OCI-LY3 (cell line): Measurements from ENCODE around the gene EFHD1.

Experiments used
- EZH2phosphoT487 ChIP-seq: fragments of 200-600 bp; shearing (Covaris generic); IDR thresholded peaks from 2 replicates; pipeline ENCODE4 v1.6.1; 2018; ENCODE audit warnings: antibody characterized with exemption, mixed run types, low read depth
- TF ChIP-seq, protein P1 (sequence below): fragments of 200-600, 300-600 bp; sonication (generic); IDR thresholded peaks from 2 replicates; pipeline ENCODE4 v1.5.1; 2014; ENCODE audit warnings: antibody characterized with exemption, low read length, low read depth

DNA sequence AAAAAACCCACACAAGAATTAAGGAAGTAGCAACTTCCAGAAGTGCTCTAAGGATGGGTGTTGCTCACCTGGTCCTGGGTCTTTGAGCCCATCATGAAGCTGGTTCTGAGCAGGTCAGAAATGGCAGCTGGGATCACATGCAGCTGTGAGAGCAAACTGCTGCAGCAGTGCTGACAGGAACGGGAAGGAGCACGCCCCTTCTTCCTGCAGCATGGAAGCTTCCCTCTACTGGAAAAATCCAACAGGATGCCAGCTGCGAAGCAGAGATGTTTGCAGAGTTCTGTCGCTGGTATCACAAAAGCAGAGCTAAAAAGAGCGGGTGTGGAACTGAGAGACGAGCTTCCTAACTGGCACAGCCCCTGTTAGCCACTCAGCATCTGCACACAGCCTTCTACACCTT is 49.2 kb upstream of the EFHD1 start:
- TF ChIP-seq, protein P1, sequence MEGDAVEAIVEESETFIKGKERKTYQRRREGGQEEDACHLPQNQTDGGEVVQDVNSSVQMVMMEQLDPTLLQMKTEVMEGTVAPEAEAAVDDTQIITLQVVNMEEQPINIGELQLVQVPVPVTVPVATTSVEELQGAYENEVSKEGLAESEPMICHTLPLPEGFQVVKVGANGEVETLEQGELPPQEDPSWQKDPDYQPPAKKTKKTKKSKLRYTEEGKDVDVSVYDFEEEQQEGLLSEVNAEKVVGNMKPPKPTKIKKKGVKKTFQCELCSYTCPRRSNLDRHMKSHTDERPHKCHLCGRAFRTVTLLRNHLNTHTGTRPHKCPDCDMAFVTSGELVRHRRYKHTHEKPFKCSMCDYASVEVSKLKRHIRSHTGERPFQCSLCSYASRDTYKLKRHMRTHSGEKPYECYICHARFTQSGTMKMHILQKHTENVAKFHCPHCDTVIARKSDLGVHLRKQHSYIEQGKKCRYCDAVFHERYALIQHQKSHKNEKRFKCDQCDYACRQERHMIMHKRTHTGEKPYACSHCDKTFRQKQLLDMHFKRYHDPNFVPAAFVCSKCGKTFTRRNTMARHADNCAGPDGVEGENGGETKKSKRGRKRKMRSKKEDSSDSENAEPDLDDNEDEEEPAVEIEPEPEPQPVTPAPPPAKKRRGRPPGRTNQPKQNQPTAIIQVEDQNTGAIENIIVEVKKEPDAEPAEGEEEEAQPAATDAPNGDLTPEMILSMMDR, result no peak
- TF ChIP-seq EZH2phosphoT487, result no peak
